NCI-H187 (cell line): ENCODE measurements around the gene IRAK1BP1.
"Not testable (repeated sequence)": the region's sequence is repeated elsewhere in the genome, so short reads cannot be mapped to it uniquely, and the experiment has no call there.

Experiments used
- DNase-seq, 2 experiments: peaks; one replicate each; lab custom pipeline; 2025; lab: John Stamatoyannopoulos, UW

The IRAK1BP1 gene

GRCh38 chr6:78867370-78868040 lies at the start of gene IRAK1BP1:
Gene IRAK1BP1 (plus strand): TSS chr6:78867551. CDS start chr6:78867577, 26 bp downstream.
- DNase-seq: peak; percentile 65 to 79

- no peak for DNase-seq
Measured at GRCh38 chr6:78824045-78824444, 43.3 kb upstream of the IRAK1BP1 start.

GRCh38 chr6:78829407-78829806 lies 37.9 kb upstream of the IRAK1BP1 start:
- no peak for DNase-seq

- DNase-seq: no peak
Measured at GRCh38 chr6:78830805-78831204, 36.5 kb upstream of the IRAK1BP1 start.

- DNase-seq: no peak
Measured at GRCh38 chr6:78831492-78831891, 35.9 kb upstream of the IRAK1BP1 start.

- DNase-seq: no peak
Measured at GRCh38 chr6:78832091-78832808, 35.1 kb upstream of the IRAK1BP1 start.

- DNase-seq: no peak
Measured at GRCh38 chr6:78835817-78836216, 31.5 kb upstream of the IRAK1BP1 start.

GRCh38 chr6:78836598-78836997 lies 30.8 kb upstream of the IRAK1BP1 start:
- no peak for DNase-seq

GRCh38 chr6:78841111-78841510 lies 26.2 kb upstream of the IRAK1BP1 start:
- no peak for DNase-seq

GRCh38 chr6:78842953-78843352 lies 24.4 kb upstream of the IRAK1BP1 start:
- no peak for DNase-seq

GRCh38 chr6:78844899-78845298 lies 22.5 kb upstream of the IRAK1BP1 start:
- no peak for DNase-seq

GRCh38 chr6:78845567-78845966 lies 21.8 kb upstream of the IRAK1BP1 start:
- DNase-seq: no peak

GRCh38 chr6:78850621-78851020 lies 16.7 kb upstream of the IRAK1BP1 start:
- DNase-seq: no peak

GRCh38 chr6:78851156-78851555 lies 16.2 kb upstream of the IRAK1BP1 start:
- DNase-seq: no peak

GRCh38 chr6:78854546-78854945 lies 12.8 kb upstream of the IRAK1BP1 start:
- DNase-seq: no peak

GRCh38 chr6:78858339-78858938 lies 8.9 kb upstream of the IRAK1BP1 start:
- DNase-seq: not testable (repeated sequence)

GRCh38 chr6:78861509-78861908 lies 5.8 kb upstream of the IRAK1BP1 start:
- DNase-seq: no peak

GRCh38 chr6:78863576-78863975 lies 3.8 kb upstream of the IRAK1BP1 start:
- DNase-seq: no peak

GRCh38 chr6:78864957-78865356 lies 2.4 kb upstream of the IRAK1BP1 start:
- DNase-seq: no peak

- DNase-seq: no peak
Measured at GRCh38 chr6:78867020-78867369, 356 bp upstream of the IRAK1BP1 start.

- no peak for DNase-seq
Measured at GRCh38 chr6:78868116-78868515, 765 bp downstream of the IRAK1BP1 start.

GRCh38 chr6:78875505-78875904 lies 8.2 kb downstream of the IRAK1BP1 start:
- no peak for DNase-seq

GRCh38 chr6:78883651-78884050 lies 16.3 kb downstream of the IRAK1BP1 start:
- DNase-seq: no peak
